ENCODE measurements around the gene CAPN12. TPM values are rescaled to one million over a fixed set of nuclear protein-coding genes. Genes with fewer than 3 reads are reported as not detected.

CAPN12 gene
- total RNA-seq, 1 donor from 2014 or later = 3.6 TPM

GRCh38 chr19:38723990-38724854, 20.1 kb downstream of the CAPN12 start:
- H3K36me3 Mint-ChIP-seq (ENCODE audit: low read depth) = peaks cover 54% of the 10 kb centered on the region
- peaks cover 2% of the 10 kb centered on the region for H3K4me1 Mint-ChIP-seq (ENCODE audit: low read depth)
- no peak for DNase-seq (ENCODE audit: low spot score)
- no peaks in the 10 kb centered on the region for H3K9me3 Mint-ChIP-seq
- no peak overlapping the region for H3K4me3 Mint-ChIP-seq (ENCODE audit: low read depth)
- H3K27me3 Mint-ChIP-seq (ENCODE audit: low read depth) = no peaks in the 10 kb centered on the region
- intact Hi-C loops (cut with micrococcal nuclease) = no loop called here
- H3K27ac Mint-ChIP-seq = no peak overlapping the region

GRCh38 chr19:38723606-38723965, 20.7 kb downstream of the CAPN12 start:
- Mint-ChIP-seq H3K4me3 (ENCODE audit: low read depth) (no peak overlapping the region), H3K9me3 (no peaks in the 10 kb centered on the region), H3K27me3 (ENCODE audit: low read depth) (no peaks in the 10 kb centered on the region), H3K4me1 (ENCODE audit: low read depth) (peaks cover 2% of the 10 kb centered on the region), H3K27ac (no peak overlapping the region), H3K36me3 (ENCODE audit: low read depth) (peaks cover 57% of the 10 kb centered on the region)
- intact Hi-C loops (cut with micrococcal nuclease) = no loop called here
- DNase-seq (ENCODE audit: low spot score) = no peak

- no peaks in the 10 kb centered on the region for H3K27me3 Mint-ChIP-seq (ENCODE audit: low read depth)
- H3K9me3 Mint-ChIP-seq = no peaks in the 10 kb centered on the region
- intact Hi-C loops (cut with micrococcal nuclease) = no loop called here
- no peak overlapping the region for H3K27ac Mint-ChIP-seq
- H3K4me1 Mint-ChIP-seq (ENCODE audit: low read depth) = peaks cover 2% of the 10 kb centered on the region
- H3K36me3 Mint-ChIP-seq (ENCODE audit: low read depth) = peaks cover 53% of the 10 kb centered on the region
- DNase-seq (ENCODE audit: low spot score) = no peak
- no peak overlapping the region for H3K4me3 Mint-ChIP-seq (ENCODE audit: low read depth)
Measured at GRCh38 chr19:38722947-38723605, 21.2 kb downstream of the CAPN12 start.

- intact Hi-C loops (cut with micrococcal nuclease) = no loop called here
- Mint-ChIP-seq H3K4me1 (ENCODE audit: low read depth) (peaks cover 2% of the 10 kb centered on the region), H3K27ac (no peak overlapping the region), H3K27me3 (ENCODE audit: low read depth) (no peaks in the 10 kb centered on the region), H3K36me3 (ENCODE audit: low read depth) (peaks cover 50% of the 10 kb centered on the region), H3K4me3 (ENCODE audit: low read depth) (no peak overlapping the region), H3K9me3 (no peaks in the 10 kb centered on the region)
- DNase-seq (ENCODE audit: low spot score) = no peak
Measured at GRCh38 chr19:38721979-38722773, 22.1 kb downstream of the CAPN12 start.

GRCh38 chr19:38721496-38721895, 22.8 kb downstream of the CAPN12 start:
- Mint-ChIP-seq H3K27ac (no peak overlapping the region), H3K9me3 (no peaks in the 10 kb centered on the region), H3K4me3 (ENCODE audit: low read depth) (no peak overlapping the region), H3K36me3 (ENCODE audit: low read depth) (peaks cover 45% of the 10 kb centered on the region), H3K4me1 (ENCODE audit: low read depth) (peaks cover 2% of the 10 kb centered on the region), H3K27me3 (ENCODE audit: low read depth) (no peaks in the 10 kb centered on the region)
- intact Hi-C loops (cut with micrococcal nuclease) = no loop called here
- DNase-seq (ENCODE audit: low spot score) = no peak

- H3K27ac Mint-ChIP-seq = no peak overlapping the region
- H3K36me3 Mint-ChIP-seq (ENCODE audit: low read depth) = peaks cover 41% of the 10 kb centered on the region
- no peak overlapping the region for H3K4me3 Mint-ChIP-seq (ENCODE audit: low read depth)
- no peaks in the 10 kb centered on the region for H3K27me3 Mint-ChIP-seq (ENCODE audit: low read depth)
- no peak for DNase-seq (ENCODE audit: low spot score)
- H3K9me3 Mint-ChIP-seq = no peaks in the 10 kb centered on the region
- intact Hi-C loops (cut with micrococcal nuclease) = no loop called here
- no peaks in the 10 kb centered on the region for H3K4me1 Mint-ChIP-seq (ENCODE audit: low read depth)
Measured at GRCh38 chr19:38720559-38721236, 23.6 kb downstream of the CAPN12 start.

GRCh38 chr19:38719761-38720558, 24.3 kb downstream of the CAPN12 start:
- Mint-ChIP-seq H3K4me3 (ENCODE audit: low read depth) (no peak overlapping the region), H3K36me3 (ENCODE audit: low read depth) (peaks cover 38% of the 10 kb centered on the region), H3K4me1 (ENCODE audit: low read depth) (no peaks in the 10 kb centered on the region), H3K27ac (no peak overlapping the region), H3K27me3 (ENCODE audit: low read depth) (no peaks in the 10 kb centered on the region), H3K9me3 (no peaks in the 10 kb centered on the region)
- intact Hi-C loops (cut with micrococcal nuclease) = no loop called here
- DNase-seq (ENCODE audit: low spot score) = no peak

- Mint-ChIP-seq H3K4me1 (ENCODE audit: low read depth) (no peaks in the 10 kb centered on the region), H3K27ac (no peak overlapping the region), H3K36me3 (ENCODE audit: low read depth) (peaks cover 43% of the 10 kb centered on the region), H3K4me3 (ENCODE audit: low read depth) (no peak overlapping the region), H3K9me3 (no peaks in the 10 kb centered on the region), H3K27me3 (ENCODE audit: low read depth) (no peaks in the 10 kb centered on the region)
- intact Hi-C loops (cut with micrococcal nuclease) = no loop called here
- no peak for DNase-seq (ENCODE audit: low spot score)
Measured at GRCh38 chr19:38718747-38719543, 25.3 kb downstream of the CAPN12 start.

GRCh38 chr19:38717855-38718254, 26.4 kb downstream of the CAPN12 start:
- no peak overlapping the region for H3K4me3 Mint-ChIP-seq (ENCODE audit: low read depth)
- no peak for DNase-seq (ENCODE audit: low spot score)
- no peaks in the 10 kb centered on the region for H3K27me3 Mint-ChIP-seq (ENCODE audit: low read depth)

GRCh38 chr19:38717051-38717450, 27.2 kb downstream of the CAPN12 start:
- H3K4me3 Mint-ChIP-seq (ENCODE audit: low read depth) = no peak overlapping the region

More at GRCh38 chr19:38717855-38718254, 26.4 kb downstream of the CAPN12 start:
- H3K4me1 Mint-ChIP-seq (ENCODE audit: low read depth) = no peaks in the 10 kb centered on the region
- peaks cover 51% of the 10 kb centered on the region for H3K36me3 Mint-ChIP-seq (ENCODE audit: low read depth)
- H3K9me3 Mint-ChIP-seq = no peaks in the 10 kb centered on the region
- H3K27ac Mint-ChIP-seq = no peak overlapping the region
- intact Hi-C loops (cut with micrococcal nuclease) = no loop called here

GRCh38 chr19:38715555-38715954, 28.7 kb downstream of the CAPN12 start:
- no peak for DNase-seq (ENCODE audit: low spot score)
- intact Hi-C loops (cut with micrococcal nuclease) = no loop called here
- no peaks in the 10 kb centered on the region for H3K27me3 Mint-ChIP-seq (ENCODE audit: low read depth)
- H3K27ac Mint-ChIP-seq = no peak overlapping the region
- H3K4me3 Mint-ChIP-seq (ENCODE audit: low read depth) = no peak overlapping the region
- no peaks in the 10 kb centered on the region for H3K4me1 Mint-ChIP-seq (ENCODE audit: low read depth)
- peaks cover 46% of the 10 kb centered on the region for H3K36me3 Mint-ChIP-seq (ENCODE audit: low read depth)
- no peaks in the 10 kb centered on the region for H3K9me3 Mint-ChIP-seq

More at GRCh38 chr19:38717051-38717450, 27.2 kb downstream of the CAPN12 start:
- Mint-ChIP-seq H3K27ac (no peak overlapping the region), H3K36me3 (ENCODE audit: low read depth) (peaks cover 45% of the 10 kb centered on the region), H3K4me1 (ENCODE audit: low read depth) (no peaks in the 10 kb centered on the region), H3K9me3 (no peaks in the 10 kb centered on the region), H3K27me3 (ENCODE audit: low read depth) (no peaks in the 10 kb centered on the region)
- intact Hi-C loops (cut with micrococcal nuclease) = no loop called here
- no peak for DNase-seq (ENCODE audit: low spot score)
